ENCODE measurements around the gene AFF3.
"Not testable (repeated sequence)": the region's sequence is repeated elsewhere in the genome, so short reads cannot be mapped to it uniquely, and the experiment has no call there.

The AFF3 gene

DNA sequence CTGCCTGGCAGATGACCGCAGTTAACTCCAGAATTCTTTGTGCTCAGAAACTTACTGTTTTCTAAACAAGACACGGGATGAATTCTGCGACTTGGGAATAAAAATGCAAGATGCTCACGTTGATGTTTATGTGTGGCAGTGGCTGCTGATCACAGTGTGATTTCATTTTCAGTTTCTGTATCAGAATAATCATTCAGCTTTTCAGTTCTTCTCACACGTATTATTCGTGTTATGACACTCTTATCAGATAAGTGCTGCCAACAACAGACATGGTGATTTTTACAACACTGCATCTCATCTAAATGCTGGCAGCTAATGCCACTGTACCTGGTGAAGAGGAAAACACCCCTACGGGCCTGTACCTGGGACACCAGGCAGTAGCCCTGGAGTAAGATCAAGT lies 379.7 kb downstream of the AFF3 start:
- no peak for DNase-seq (ENCODE audit: low read depth in 2 of 2)

DNA sequence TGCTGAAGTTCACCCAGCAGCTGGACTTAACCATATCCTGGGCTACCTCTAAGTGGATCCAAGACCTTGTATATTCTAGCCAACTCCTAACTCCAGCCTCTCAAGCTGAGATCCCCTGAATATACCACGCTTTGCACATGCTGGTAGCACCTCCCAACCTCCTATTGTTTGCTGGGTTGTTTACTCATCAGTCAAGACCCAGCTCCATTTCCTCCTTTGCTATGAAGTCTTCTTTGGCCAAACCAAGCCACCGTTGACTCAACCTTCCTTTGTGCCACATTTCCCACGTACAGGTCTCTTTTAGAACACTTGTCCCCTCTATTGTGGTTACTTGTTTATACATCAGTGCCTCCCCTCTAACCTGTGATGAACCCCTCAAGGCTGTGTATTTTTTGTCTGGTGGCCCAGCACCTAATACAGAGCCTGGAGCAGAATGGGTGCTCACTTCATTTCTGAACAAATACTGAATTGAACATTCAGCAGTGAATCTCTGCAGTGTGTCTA lies 384.7 kb downstream of the AFF3 start:
- DNase-seq (ENCODE audit: low read depth in 2 of 2): no peak

DNA sequence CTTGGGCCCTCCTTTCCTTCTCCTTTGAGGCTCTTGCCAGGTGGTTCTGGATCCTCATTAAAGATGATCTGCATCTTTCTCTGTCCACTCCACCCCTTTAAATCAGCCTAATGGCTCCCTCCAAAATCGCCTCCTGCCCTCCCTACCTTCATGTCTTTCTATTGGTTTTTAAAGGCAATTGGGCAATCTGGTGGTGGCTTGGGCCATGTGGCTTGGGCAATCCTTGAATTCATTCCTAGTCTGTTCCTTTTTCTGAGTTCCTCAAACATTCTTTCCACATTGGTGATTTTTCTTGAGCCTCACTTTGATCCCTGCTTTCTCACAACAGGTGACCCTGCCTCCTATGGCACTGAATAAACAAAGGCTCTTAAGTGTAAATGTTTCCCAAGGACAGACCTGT lies 386.3 kb downstream of the AFF3 start:
- DNase-seq (ENCODE audit: low read depth in 2 of 2): no peak

DNA sequence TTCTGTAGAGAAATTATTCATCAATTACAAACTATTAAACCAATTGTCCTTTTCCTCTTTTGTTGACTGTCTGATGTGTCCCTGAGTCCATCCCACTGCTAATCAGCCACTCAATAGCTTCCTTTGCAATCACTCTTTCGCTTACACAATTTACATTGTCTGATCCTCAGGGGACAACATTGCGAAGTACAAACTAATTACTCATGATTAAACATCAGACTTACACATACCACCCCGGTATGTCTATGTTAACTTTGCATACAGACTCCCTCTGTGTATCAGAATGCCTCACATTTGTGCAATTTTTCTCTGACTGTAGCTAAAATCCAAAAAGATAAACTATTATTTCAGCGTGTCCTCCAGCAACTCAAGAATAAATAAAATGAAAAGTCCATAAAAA lies 388.2 kb downstream of the AFF3 start:
- no peak for DNase-seq (ENCODE audit: low read depth in 2 of 2)

DNA sequence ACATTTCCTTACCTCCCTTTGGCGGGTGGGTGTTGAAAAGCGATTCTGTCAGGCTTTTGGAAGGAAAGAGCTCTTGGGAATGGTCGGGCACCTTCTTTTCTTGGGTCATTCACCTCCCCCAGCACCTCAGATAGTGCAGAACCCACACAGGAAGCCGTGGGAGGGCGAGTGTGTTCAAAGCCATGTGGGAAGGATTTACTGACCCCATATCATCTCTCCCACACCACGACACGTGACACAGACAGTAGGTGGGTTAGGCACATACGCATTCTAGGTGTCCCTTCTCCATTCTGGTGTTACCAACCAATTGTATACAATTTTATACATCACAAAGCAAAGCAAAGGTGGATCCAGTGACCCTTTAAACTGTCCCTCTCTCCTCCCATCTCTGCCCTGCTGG lies 388.9 kb downstream of the AFF3 start:
- DNase-seq (ENCODE audit: low read depth in 2 of 2): no peak

DNA sequence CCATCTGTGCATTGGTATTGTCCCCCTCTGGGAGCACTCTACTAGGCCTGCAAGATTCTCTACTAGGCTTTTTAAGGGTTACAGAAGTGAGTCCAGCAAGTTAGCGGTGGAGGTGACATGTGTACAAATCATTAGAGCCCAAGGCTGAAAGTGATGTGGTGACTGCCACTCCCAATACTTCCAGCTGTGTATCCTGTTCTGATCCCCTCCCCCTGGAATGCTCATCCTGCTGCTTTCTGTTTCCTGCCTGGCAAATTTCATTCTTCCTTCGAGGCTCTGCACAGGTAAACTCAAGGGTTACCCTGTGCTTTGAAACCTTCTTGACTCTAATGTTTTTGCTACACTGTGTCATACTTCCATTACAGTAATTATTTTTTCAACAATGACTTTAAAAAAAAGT lies 394.0 kb downstream of the AFF3 start:
- DNase-seq (ENCODE audit: low read depth in 2 of 2): no peak

DNA sequence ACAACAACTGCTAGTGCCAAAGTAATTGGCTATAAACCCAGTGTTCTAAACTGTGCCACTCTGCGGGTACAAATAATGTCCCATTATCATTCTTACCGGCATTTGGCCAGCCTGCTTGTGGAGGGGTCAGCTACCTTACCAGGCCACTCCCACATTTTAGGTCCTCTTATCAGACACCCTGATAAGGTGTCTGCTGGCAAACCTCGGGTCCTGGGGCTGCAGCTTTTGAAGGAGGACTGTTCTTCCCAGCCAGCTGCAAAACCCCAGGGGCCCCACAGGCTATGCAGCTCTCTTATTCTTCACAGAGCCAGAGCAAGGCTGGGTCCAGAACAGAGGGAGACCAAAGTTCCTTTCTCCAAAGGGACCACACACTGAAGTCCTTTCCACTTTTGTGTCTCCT lies 394.5 kb downstream of the AFF3 start:
- no peak for DNase-seq (ENCODE audit: low read depth in 2 of 2)

DNA sequence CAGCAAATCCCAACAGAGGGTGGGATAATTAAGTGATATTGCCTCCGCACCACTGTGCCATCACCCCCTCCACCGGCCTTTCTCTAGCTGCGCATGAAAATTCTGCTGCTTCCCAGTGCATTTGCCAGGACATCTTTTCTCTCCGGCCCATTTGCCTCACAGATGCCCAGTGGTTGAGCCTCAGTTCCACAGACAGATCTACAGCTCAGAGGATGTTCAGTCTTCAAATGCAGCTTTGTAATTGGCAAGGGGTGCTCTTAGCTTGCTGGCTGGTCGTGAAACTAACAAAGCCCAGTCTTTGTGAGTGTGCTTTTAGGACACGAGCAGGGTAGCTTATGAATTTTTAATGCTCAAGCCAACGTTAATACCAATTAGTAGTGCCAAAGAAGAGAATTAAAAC lies 399.2 kb downstream of the AFF3 start:
- DNase-seq (ENCODE audit: low read depth in 2 of 2): no peak

DNA sequence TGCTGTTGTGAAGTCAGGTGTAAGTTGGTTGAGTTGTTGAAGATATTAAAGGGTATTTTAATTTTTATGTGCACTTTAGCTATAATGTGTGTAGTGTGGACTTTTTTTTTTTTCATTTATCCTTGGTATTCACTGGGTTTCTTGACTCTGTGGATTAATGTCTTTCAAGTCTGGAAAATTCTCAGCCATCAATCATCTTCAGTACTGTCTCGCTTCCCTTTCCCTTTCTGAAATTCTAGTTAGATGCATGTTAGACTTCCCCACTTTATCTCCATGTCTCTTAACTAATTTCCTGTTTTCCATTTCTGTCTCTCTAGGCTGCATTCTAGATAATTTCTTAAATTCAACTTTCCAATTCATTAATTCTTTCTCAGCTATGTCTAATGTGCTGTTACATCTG lies 404.9 kb downstream of the AFF3 start:
- no peak for DNase-seq (ENCODE audit: low read depth in 2 of 2)

DNA sequence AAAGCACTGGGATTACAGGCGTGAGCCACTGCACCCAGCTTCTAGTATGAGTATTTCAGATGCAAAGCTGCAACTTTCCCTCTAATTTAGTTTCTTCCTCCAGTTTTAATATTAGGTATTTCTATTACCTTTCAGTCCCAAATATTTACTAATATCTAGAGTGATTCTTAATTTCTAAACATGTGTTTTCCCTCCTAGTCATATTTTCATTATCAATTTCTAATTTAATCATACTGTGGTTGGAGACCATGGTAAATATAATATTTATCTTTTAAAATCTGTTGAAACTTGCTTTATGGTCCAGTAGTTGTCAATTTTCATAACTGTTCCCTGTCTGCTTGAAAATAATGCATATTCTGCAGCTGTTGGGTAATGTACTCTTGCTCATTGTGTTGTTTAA lies 406.6 kb downstream of the AFF3 start:
- DNase-seq (ENCODE audit: low read depth in 2 of 2): no peak

DNA sequence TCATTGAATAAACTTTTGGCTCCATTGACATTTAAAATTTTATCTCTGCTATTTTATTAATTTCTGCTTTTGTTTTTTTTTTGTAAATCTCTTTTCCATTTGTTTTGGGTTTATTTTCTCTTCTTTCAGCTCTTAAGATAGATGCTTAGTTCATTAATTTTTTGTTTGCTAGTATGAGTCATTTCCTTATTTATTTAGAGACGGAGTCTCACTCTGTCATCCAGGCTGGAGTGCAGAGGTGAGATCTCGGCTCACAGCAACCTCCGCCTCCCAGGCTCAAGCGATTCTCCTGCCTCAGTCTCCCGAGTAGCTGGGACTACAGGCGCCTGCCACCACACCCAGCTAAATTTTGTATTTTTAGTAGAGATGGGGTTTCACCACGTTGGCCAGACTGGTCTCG lies 407.1 kb downstream of the AFF3 start:
- not testable (repeated sequence) for DNase-seq (ENCODE audit: low read depth in 2 of 2)

DNA sequence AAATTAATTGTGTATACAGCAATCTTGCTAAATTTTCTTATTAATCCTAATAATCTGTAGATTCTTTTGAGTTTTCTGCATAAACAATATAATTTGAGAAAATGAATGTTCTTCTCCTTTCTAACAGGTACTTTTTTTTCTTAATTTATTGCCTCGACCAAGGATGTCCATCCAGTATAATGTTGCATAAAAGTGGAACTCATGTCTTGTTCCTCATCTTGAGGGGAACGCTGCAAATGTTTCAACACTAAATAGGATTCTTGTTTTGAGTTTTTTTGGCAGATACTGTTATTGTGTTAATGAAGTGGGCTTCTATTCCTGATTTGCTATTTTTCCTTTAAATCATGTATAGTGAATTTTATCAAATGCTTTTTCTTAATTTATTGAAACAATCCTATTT lies 408.2 kb downstream of the AFF3 start:
- DNase-seq (ENCODE audit: low read depth in 2 of 2): no peak

DNA sequence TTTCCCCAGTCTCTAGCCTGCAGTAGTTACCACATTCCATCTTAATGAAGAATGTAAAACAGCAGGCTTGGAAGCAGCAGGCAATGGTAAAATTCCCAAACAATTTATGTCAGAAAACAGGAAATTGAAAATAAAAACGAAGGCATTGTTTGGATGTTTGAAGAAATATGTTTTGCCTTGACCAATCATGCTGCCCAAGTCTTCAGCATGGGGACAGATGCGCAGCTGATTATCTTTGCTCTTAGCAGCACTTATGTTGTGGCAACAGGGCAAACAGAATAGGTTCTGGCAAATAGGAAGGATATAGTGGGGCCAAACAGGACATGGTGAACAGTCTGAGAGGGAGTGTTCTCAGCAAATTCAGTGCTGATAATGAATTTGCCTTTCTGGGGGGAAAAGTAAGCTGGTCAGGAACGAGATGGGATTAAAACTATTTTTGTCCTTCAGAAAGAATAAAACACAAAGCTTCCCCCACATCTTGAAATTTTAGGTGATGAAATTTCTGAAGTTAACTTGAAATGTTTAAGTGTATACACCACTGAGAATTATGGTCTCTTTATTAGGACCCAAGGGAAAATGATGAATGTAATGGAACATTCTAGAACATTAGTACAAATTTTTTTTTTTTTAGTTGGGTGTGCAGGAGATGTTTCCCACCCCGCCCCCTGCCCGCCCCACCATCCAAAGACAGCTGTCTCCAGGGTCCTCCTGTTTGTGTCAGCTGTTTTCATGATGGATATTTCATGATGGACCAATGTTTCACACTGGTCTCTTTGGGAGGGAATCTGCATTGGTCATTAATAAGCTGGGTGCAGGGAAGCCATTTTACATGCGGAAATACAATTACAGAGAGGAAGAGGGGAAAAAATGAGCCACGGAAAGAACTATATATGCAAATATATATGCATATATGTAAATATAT lies 413.0 kb downstream of the AFF3 start:
- no peak for DNase-seq (ENCODE audit: low read depth in 2 of 2)

DNA sequence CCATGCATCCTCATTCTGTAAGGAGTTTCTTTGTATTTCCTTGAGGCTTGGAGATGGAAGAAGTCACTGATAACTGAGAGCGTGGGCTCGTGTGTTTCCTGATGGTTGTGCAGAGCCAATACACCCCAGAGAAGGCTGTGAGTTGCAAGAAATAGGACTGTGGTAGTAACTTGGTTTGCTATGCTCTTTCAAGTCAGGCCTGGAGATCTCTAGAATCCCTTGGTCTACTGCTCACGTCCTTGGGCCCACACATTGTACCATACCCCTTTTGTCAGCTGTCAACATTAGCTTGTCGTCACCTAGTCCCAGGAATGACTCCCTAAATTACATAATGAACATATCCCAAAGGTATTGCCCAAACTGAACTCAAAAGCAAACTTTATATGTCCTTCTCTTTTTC lies 414.2 kb downstream of the AFF3 start:
- no peak for DNase-seq (ENCODE audit: low read depth in 2 of 2)

DNA sequence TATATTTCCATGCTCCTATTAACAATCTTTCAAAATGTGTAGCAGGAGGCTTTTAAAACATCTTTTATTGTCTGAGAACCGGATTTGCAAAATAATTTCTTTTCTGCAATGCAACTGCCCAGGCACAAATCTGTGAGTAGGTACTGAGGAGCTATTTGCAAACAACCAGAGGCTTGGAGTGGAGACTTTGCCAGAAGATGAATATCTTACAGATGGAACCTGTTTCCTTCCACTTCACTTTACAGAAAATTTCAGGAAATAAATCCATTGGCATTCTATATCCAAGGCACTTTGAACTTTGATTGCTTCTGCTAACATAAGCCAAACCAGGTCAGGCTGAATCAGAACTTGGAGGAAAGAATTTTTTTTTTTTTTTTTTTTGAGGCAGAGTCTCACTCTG lies 415.2 kb downstream of the AFF3 start:
- DNase-seq (ENCODE audit: low read depth in 2 of 2): no peak

DNA sequence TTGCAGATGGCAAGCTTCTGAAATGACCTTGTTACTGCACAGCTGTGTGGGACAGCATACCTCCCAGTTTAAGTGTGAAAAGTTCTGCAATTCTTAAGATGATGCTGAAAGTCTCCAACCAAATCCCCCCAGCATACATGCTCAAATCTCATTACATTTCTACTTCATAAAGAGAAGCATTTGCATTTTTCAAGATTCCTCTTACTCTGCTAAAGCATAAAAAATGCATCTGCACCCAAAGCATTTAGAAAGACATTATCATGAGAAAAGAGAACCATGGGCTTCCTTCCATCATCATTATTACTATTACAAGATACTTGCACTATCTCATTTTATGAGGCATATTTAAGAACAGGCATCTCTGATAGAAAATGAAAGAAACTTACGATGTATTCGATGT lies 415.7 kb downstream of the AFF3 start:
- DNase-seq (ENCODE audit: low read depth in 2 of 2): no peak

DNA sequence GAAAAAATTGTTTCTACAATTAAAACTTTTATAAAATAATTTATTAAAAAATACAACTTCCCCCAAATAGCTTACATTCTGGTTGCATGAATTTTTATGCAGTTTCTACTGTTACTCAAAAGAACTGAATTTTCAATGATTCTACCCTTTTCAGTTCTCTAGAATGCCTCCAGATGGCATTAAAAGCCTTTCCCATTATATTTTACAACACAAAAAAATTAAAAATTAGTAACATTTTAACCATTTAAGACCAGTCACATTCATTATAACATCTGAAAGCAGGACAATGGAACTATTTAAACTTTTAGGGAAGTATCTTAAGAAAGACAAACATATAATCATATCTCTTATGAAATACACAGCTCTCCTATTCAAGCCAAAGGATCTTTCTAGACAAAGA lies 416.6 kb downstream of the AFF3 start:
- DNase-seq (ENCODE audit: low read depth in 2 of 2): no peak

DNA sequence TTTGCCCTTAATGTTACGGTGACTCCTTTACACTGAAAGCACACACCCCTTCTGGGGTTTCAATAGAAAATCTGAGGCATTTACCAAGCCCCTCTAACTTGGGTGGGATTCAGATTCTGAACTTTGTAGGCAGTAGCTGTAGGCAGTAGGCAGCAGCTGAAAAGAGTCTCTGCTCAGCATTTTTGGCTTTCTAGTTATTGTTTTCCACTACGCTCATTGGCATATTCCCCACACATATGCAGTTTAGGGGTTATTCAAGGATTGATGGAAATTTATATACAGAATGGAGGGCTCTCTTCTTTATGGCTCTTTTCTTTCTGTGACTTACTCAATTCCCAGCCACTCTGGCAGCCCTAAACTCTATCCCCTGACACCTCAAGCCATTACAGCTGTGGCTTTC lies 419.9 kb downstream of the AFF3 start:
- DNase-seq (ENCODE audit: low read depth in 2 of 2): no peak

DNA sequence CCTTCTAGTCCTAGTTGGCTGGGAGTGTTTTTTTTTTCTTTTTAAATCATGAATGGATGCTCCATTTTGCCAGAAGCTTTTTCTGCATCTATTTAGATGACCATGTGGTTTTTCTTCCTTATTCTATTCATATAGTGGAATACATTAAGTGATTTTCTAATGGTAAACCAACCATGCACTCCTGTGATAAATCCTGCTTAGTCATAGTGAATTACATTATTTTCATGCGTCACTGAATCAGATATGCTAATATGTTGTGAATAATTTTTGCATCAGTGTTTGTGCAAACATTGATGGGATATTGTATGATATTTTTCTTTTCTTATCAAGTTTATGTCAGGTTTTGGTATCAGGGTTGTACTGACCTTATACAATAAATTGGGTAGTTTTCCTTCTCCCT lies 423.3 kb downstream of the AFF3 start:
- DNase-seq (ENCODE audit: low read depth in 2 of 2): no peak

DNA sequence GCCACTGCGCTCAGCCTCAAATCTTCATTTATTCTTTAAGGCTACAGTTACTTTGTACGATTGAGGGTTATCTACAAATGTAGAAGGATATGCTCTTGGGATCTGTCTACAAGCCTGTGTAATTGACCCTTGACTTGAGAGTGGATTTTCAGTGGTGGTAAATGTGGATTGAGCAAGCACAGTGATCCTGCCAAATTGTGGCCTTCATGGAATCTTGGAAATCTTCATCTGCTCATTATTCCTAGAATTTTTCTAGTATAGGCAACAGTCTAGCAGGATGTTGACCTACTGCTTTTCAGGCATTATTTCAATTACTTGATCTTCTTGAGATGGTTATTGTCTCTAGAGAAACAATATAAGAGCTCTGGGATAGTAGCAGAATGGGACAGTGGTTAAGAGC lies 426.4 kb downstream of the AFF3 start:
- DNase-seq (ENCODE audit: low read depth in 2 of 2): no peak

DNA sequence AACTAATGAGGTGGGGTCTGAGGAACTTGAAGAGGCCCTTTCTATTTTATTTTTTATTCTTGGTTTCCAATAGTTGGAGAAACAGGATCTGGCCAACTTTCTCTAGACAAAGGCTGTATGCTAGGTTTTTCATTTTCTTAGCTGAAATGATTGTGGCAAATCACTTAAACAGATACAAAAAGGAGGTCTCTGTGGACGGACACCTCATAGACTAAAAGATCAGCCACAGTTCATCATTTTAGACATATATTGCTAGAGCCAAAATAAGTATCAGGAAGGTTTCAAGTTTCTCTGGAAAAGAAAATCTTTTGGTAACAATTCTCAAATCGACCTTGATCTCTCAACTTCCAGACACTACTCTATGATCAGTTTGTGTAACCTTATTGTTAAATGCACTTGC lies 428.0 kb downstream of the AFF3 start:
- DNase-seq (ENCODE audit: low read depth in 2 of 2): no peak

DNA sequence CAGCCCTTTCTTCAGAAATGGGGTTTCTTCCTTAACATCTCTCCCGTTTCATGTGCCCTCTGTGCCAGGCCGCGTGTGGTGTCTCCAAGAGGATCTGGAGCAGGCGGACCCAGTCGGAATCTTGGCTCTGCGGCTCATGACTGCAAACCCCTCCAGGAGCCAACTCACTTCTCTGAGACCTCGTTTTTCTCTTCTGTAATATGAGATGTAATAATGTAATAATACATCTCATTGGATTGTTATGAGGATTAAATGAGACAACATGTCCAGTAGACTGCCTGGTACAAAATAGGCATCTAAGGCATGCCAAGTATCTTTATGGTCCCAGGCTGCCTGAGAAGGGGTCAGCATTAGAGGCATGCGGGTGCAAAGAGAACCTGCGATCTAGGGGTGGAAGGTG lies 431.2 kb downstream of the AFF3 start:
- no peak for DNase-seq (ENCODE audit: low read depth in 2 of 2)

DNA sequence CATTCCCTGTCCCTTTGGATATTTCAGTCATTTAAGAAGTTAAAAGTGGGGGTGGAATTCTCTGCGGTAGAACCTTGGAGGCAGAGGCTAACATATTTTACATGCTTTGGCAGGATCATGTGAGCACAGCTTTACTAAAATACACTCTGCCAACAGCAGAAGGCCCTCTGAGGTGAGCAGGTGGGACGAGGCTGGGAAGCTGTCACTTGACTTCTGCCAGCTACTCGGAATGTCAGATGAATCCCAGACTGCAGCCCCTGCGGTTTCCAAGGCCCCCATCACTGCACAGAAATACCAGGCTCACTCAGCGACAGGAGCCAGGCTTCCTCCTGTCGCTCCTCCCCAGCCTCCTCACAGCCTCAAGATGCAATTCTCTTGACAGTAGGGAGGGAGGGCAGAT lies 431.7 kb downstream of the AFF3 start:
- no peak for DNase-seq (ENCODE audit: low read depth in 2 of 2)

DNA sequence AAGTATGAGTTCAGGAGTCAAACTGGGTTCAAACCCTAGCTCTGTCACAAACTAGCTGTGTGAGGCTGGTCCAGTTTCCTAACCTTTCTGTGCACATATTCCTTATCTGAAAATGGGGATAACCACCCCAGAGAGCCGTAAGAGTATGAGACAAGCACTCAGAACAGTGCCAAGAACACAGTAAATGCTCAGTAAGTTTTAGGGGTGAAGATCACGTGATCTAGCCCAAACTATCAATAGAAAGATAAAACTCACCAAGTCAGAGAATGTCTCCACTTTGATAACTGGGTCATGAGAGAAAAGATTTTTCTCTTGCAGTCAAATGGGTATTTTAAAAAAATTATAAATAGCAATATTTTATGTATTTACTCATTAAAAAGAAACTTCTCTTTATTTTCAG lies 433.2 kb downstream of the AFF3 start:
- no peak for DNase-seq (ENCODE audit: low read depth in 2 of 2)
